HG03066 (cell line): ENCODE data around the gene WDR37.
"Not testable (repeated sequence)": the region's sequence is repeated elsewhere in the genome, so short reads cannot be mapped to it uniquely, and the experiment has no call there.

Experiments used
- ATAC-seq: cut with Tn5 transposase; IDR thresholded peaks from one replicate; pipeline ENCODE4 v1.9.1; 2021; ENCODE audit warnings: low read depth; ENCODE audit not compliant: unreplicated experiment

WDR37 gene

GRCh38 chr10:1149793-1150637 is 93.8 kb downstream of the WDR37 start:
- ATAC-seq, result no peak

- ATAC-seq, result no peak
These were observed 94.4 kb downstream of the WDR37 start for GRCh38 chr10:1150638-1150955.

GRCh38 chr10:1151076-1152033 is 95.2 kb downstream of the WDR37 start:
- ATAC-seq, result no peak

GRCh38 chr10:1152386-1153250 is 96.4 kb downstream of the WDR37 start:
- ATAC-seq, result no peak

- ATAC-seq, result no peak
These were observed 97.1 kb downstream of the WDR37 start for GRCh38 chr10:1153251-1153763.

GRCh38 chr10:1153805-1154351 is 97.7 kb downstream of the WDR37 start:
- no peak for ATAC-seq

- no peak for ATAC-seq
These were observed 98.5 kb downstream of the WDR37 start for GRCh38 chr10:1154531-1155295.

- no peak for ATAC-seq
These were observed 99.8 kb downstream of the WDR37 start for GRCh38 chr10:1155791-1156615.

- no peak for ATAC-seq
These were observed 100.4 kb downstream of the WDR37 start for GRCh38 chr10:1156616-1156886.

- no peak for ATAC-seq
These were observed 100.9 kb downstream of the WDR37 start for GRCh38 chr10:1156921-1157614.

GRCh38 chr10:1157615-1157933 is 101.4 kb downstream of the WDR37 start:
- ATAC-seq, result no peak

- no peak for ATAC-seq
These were observed 101.9 kb downstream of the WDR37 start for GRCh38 chr10:1158066-1158465.

- not testable (repeated sequence) for ATAC-seq
These were observed 102.4 kb downstream of the WDR37 start for GRCh38 chr10:1158536-1158935.

- ATAC-seq, result no peak
These were observed 103.2 kb downstream of the WDR37 start for GRCh38 chr10:1159131-1160061.

- ATAC-seq, result no peak
These were observed 104.6 kb downstream of the WDR37 start for GRCh38 chr10:1160561-1161314.

GRCh38 chr10:1161315-1161673 is 105.1 kb downstream of the WDR37 start:
- ATAC-seq, result not testable (repeated sequence)
